SIG-M5 treated with dmso at 0.1 percent for 504 hours (cell line): Measurements from ENCODE around the gene SHE.
"Not testable (repeated sequence)": the region's sequence is repeated elsewhere in the genome, so short reads cannot be mapped to it uniquely, and the experiment has no call there.

ENCODE experiments used
- DNase-seq: peaks from one replicate; lab custom pipeline; 2025; ENCODE audit not compliant: unreplicated experiment; lab: John Stamatoyannopoulos, UW

The SHE gene

DNA sequence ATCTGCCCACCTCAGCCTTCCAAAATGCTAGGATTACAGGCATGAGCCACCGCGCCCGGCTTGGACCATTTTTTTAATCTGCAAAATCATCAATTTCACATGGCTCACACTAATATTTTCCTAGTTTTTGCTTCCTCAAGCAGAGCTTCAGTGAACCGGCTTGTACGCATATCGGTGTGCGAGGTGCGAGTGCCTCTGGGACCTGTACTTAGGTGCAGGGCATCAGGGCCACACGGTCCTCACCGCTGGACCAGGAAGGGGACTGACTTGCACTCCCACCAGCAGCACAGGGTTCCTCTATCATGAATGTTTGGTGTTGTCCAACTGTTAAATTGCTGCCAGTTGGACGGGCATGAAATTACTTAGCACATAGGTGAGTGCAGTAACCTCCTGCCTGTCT is 15.4 kb upstream of the SHE start:
- DNase-seq = no peak

- DNase-seq = no peak
These were observed 11.9 kb upstream of the SHE start for GRCh38 chr1:154514066-154514553.

DNA sequence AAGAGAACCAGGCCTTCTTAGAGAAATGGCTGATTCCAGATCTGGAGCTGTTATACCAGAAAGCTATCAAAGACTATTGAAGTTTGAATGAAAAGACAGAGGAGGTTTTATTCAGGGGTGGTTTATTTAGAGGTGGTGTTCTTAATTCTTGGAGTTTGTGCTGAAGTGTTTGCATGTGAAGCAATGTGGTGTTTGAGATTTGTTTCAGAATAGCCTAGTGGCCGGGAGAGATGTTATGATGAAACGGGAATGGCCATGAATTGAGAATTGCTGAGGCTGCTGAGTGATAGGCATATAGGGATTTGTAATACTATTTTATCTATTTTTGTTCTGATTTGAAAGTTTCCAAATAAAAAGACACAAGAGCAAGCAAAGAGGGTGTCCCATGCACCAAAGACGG is 10.5 kb upstream of the SHE start:
- DNase-seq = no peak

- no peak for DNase-seq
These were observed 1.7 kb upstream of the SHE start for GRCh38 chr1:154503898-154504297.

DNA sequence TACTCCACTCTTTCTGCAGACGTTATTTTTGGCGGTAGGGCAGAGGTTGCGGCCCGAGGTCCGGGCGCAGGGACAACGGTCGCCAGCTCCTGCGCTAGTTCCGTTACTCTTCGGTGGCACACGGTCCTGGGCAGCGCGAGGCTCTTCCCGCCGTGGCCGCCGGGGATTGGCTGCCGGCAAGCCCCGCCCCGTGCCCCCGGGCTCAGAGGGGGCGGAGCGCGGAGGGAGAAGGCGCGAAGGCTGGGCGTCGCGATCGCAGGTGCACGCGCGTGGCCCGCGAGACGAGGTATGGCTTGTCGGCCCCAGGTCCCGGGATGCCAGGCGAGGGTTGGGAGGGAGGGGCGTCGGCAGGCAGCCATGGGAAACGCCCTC is 518 bp upstream of the SHE start:
- DNase-seq = no peak

DNA sequence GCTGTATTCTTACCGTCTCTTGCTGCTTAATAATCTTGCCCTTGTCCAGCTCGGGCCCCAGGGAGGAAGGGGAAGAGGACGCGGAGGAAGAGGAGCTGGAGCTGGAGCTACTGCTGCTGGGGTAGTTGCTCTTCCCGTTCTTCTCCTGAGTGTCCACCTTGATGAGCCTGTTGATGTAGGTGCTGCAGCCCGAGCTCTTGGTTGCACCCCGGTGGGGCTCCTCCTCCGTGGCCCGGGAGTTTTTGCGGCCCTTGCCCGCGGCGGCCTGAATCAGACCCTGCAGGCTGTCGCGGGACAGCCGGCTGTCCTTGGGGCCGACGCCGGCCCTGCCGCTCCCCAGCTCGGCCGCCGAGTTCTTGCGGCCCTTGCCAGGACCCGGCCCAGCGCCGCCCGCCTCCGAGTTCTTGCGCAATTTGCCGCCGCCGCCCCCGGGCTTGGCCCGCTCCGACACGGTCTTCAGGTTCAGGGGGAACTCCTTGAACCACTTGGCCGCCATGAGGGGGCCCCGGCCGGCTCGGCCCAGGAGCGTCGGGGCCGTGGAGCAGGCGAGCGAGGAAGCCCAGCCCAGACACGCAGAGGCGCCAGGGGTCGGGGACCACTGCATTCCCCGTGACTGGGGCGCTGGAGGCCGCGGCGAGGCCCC is 668 bp downstream of the SHE start:
- no peak for DNase-seq

GRCh38 chr1:154500533-154500932 is 1.7 kb downstream of the SHE start:
- no peak for DNase-seq

DNA sequence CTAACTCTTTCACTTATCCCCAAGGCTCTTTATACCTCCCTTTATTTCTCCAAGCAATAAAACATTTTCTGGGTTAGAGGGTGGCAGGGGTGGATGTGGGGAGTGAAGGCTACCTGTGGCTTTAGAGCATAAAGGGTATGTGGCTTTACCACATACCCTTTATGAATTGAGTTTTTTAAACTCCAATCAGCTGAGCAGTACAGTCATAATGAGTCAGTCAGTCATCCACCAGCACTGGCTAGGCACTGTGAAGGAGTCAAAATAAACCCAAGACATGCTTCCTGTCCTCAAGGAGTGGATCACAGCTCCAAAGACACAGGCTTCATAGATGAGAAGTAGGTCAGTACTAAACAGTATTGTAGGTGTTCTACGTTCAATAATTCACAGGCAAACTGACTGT is 2.8 kb downstream of the SHE start:
- DNase-seq = no peak

GRCh38 chr1:154497026-154497806 is 5.0 kb downstream of the SHE start:
- no peak for DNase-seq

- DNase-seq = no peak
These were observed 5.8 kb downstream of the SHE start for GRCh38 chr1:154496383-154496782.

- DNase-seq = no peak
These were observed 6.5 kb downstream of the SHE start for GRCh38 chr1:154495496-154496273.

DNA sequence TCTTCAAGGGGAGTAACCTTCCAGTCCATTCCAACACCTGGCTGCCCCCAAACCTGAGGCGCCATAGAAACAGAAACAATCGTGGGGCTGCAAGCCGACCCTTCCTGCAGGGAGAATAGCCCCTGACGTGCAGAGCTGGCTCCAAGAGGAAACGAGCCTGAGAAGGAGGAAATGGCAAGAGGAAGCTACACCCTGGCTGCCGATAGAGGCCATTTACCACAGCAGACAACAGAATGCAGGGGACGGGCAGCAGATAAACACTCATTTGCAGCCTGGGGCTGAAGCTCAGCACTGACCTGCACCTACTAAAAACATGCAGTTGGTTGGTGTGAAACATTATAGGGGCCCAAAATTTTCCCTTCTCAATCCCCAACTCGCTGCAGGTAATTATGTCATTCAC is 8.9 kb downstream of the SHE start:
- DNase-seq = peak; percentile 83

- DNase-seq = no peak
These were observed 10.1 kb downstream of the SHE start for GRCh38 chr1:154492115-154492514.

- no peak for DNase-seq
These were observed 11.9 kb downstream of the SHE start for GRCh38 chr1:154490317-154490716.

DNA sequence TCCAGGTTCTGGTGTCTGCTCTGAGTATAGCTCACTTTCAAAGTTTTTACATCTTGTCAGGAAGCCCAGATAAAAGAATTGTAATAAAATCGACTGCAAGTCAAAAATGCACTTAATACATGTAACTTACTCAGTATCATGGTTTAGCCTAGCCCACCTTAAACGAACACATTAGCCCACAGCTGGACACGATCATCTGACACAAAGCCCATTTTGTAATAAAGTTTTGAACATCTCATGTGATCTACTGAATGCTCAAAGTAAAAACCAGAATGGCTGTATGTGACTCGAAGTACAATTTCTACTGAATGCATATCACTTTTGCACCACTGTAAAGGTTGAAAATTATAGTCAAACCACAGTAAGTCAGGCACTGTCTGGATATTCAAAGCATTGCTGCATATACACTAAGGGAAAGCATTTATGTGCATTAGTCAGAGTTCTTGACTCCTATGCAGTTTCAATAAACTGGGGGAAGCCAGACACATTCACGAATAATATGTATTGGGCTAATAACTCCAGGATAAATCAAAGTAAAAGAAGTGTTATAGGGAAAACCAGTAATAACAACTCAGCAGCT is 12.4 kb downstream of the SHE start:
- DNase-seq = no peak

- no peak for DNase-seq
These were observed 13.3 kb downstream of the SHE start for GRCh38 chr1:154488922-154489321.

DNA sequence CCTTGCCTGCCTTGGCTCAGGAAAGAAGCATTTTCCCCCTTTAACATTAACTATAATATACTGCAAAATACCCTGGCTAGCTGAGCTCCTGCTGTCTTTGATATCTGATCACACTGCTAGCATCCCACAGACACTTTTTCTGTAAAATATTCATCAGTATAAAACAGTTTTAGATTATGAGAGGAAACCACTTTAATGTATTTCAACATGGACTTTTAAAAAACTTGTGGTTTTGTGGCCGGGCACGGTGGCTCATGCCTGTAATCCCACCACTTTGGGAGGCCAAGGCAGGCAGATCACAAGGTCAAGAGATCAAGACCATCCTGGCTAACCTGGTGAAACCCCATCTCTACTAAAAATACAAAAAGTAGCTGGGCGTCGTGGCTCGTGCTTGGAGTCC is 15.5 kb downstream of the SHE start:
- DNase-seq = not testable (repeated sequence)

GRCh38 chr1:154485910-154486496 is 16.2 kb downstream of the SHE start:
- no peak for DNase-seq

GRCh38 chr1:154485106-154485505 is 17.1 kb downstream of the SHE start:
- DNase-seq = peak; percentile 60

DNA sequence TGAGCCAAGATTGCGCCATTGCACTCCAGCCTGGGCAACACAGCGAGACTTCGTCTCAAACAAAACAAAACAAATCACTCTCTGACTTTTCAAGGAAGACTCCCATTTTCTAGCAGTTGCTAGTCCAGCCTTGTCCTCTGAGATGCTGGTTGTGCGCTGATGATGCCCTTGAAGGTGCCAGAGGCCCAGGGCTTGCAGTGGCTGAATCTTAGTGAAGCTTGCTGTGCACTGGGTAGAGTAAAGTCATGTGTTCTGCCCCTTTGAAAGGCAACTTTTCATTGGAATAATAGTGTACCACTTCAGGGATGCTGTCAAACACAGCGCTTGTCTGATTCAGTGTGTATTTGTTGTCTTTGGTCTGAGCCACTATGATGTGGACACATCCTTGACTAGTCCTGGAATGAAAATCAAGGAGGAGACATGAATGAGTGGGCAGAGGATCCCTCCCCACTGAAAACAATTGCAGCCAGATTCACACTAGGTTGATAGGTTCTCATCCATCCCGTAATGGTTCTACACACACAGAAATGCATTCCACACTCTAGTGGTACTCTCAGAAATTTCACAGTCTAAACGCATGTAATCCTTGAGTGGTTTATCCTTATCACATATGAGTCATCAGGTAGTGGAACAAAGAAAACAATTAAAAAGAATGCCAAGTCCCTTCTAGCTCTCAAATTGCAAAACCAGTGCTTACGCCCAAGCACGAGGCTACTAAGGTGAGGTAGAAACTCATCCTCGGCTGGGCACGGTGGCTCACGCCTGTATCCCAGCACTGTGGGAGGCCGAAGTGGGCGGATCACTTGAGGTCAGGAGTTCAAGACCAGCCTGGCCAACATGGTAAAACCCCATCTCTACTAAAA is 18.0 kb downstream of the SHE start:
- no peak for DNase-seq
